ENCODE measurements around the gene MICA.
"Not testable (repeated sequence)": the region's sequence is repeated elsewhere in the genome, so short reads cannot be mapped to it uniquely, and the experiment has no call there.

The MICA gene

GRCh38 chr6:31414148-31414770 is 10.9 kb downstream of the MICA start:
- DNase-seq (ENCODE audit: low spot score), result not testable (repeated sequence)

- DNase-seq (ENCODE audit: low spot score), result no peak
These were observed 11.4 kb downstream of the MICA start for GRCh38 chr6:31414771-31415265.

GRCh38 chr6:31416394-31417014 is 13.1 kb downstream of the MICA start:
- DNase-seq (ENCODE audit: low spot score), result no peak

DNA sequence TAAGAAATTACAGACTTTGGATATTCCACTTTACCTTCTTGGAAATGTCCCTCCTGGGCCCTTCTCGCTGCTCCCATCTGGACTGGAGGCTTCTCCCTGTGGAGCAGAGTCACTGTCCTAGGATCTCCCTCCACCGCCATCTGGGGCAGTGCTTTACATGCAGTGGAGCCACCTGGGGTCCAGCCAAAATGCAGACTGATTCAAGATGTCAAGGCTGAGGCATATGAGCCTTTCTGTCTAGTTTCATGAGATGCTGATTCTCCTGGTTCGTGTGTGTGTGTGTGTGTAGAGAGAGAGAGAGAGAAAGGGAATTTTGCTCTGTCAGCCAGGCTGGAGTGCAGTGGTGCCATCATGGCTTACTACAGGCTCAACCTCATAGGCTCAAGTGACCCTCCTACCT is 14.9 kb downstream of the MICA start:
- no peak for DNase-seq (ENCODE audit: low spot score)

- DNase-seq (ENCODE audit: low spot score), result no peak
These were observed 16.4 kb downstream of the MICA start for GRCh38 chr6:31419842-31420241.

DNA sequence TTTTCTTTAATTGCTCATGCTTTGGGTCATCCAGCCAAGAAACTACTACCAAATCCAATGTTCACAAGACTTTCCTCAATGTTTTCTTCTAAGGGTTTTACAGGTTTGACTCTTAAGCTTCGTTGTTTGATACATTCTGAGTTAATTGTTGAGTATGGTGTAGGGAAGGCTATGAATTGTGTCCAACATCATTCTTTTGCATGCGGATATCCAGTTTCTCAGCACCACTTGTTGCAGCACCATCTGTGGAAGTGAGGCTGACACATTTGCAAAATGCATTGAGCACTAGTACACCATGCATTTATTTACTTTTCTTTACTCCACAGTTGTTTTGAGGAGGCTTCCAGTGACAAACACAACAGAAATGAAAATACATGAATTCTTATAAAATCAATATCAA is 17.2 kb downstream of the MICA start:
- no peak for DNase-seq (ENCODE audit: low spot score)

DNA sequence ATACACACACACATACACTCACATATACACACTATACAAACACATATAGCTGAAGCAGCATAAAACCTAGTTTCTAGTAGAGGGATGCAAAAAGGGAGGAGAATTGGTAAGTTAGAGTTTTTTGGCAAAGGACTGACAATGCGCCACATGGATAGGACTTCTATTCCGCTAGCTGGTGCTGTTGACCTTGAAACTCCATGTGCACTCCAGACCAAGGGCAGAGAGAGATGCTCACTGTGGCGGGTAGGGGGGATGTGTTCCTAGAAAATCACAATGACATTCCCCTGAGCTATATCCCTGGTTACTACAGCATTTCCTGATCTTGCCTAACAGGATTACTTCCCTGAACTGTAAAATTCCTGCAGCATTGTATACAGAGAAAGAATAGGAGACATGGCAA is 19.2 kb downstream of the MICA start:
- no peak for DNase-seq (ENCODE audit: low spot score)

DNA sequence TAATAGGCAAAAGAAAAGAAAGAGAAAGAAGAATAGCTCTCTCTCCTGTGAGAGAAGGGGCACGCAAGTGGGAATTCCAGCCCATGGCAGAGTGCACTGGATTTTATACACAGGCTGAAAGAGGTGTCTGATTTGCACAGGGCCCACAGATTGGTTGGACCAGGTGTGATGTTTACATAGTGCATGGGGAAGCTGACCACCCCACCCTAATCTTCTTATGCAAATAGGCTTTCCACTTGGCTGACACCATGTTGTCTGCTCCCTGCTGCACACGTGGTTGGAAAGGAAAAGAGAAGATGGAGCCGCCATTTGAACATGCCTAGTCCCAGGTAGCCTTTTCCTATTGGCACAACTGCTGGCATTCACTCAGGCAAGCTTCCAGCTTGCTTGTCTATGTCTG is 20.2 kb downstream of the MICA start:
- DNase-seq (ENCODE audit: low spot score), result no peak

DNA sequence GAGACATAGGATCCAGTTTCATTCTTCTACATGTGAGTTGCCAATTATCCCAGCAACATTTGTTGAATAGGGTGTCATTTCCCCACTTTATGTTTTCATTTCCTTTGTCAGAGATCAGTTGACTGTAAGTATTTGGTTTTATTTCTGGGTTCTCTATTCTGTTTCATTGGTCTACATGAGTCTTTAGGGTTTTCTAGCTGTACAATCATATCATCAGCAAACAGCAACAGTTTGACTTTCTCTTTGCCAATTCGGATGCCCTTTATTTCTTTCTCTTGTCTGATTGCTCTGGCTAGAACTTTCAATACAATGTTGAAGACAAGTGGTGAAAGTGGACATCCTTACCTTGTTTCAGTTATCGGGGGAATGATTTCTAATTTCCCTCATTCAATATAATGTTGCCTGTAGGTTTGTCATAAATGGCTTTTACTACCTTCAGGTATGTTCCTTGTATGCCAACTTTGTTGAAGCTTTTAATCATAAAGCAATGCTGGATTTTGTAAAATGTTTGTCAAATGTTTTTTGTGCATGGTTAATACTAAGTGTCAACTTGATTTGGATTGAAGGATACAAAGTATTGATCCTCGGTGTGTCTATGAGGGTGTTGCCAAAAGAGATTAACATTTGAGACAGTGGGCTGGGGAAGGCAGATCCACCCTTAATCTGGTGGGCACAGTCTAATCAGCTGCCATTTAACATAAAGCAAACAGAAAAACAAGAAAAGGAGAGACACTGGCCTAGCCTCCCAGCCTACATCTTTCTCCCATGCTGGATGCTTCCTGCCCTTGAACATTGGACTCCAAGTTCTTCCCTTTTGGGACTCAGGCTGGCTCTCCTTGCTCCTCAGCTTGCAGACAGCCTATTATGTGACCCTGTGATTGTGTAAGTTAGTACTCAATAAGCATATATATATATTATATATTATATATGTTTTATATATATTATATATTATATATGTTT is 23.3 kb downstream of the MICA start:
- DNase-seq (ENCODE audit: low spot score), result no peak

GRCh38 chr6:31430449-31430848 is 27.1 kb downstream of the MICA start:
- DNase-seq (ENCODE audit: low spot score), result no peak

DNA sequence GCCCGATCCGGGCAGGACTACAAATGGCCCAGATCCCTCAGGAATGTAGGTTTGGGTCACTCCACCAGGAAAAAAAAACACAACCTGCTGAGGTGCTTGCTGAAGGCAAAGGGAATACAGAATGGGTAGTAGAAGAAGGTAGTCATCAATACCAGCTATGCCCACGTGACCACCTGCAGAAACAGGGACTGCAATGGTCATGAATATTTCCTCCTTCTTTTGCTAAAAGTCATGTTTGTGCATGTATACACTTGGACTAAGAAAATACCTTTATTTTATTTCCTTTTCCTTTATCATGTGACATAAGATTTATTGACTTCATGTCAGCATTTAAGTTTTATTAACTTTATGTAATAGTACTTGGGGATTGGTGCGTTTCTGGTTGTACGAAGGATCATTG is 31.7 kb downstream of the MICA start:
- not testable (repeated sequence) for DNase-seq (ENCODE audit: low spot score)

GRCh38 chr6:31438222-31438621 is 34.8 kb downstream of the MICA start:
- DNase-seq (ENCODE audit: low spot score), result no peak

GRCh38 chr6:31438677-31439076 is 35.3 kb downstream of the MICA start:
- DNase-seq (ENCODE audit: low spot score), result no peak

DNA sequence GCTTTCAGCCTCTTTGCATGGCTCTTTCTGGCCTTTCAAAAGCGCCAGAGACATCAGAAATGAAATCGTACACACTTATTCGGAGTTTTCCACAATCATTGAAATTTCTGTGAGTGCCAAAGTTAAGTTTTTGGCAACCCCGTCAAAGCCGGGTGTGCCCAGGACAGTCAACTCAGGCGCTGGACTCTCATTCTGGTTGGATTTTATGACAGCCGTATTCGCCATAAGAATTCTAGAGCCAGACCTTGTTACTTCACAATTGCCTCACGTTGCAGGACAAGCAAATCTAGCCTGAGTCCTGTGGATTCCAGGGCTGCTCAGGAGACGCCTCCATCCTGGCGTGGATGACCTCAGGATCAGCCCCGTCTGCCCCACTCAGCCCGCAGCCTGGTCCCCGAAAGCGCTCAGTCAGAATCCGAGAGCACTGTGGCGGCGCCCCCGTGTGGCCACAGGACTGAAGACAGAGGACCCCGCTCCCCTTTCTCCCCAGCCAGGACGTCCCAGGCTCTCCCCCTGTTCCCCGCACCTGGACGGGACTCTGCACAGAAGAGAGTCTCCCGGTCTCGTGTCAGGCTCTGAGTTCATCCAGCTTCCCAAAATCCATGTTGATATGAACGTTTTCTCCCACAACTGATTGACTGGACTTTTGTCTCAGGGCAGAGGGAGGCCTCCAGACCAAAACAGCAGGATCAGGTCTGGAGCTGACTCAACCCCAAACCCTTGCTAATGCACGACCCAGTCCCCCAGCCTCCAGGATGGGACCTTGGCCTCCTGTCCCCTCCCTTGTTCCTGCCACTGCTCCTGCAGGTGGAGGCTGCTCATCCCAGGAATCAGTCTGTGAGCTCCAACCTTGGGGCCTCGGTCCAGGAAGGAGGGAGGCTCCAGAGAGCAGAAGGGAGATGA is 38.2 kb downstream of the MICA start:
- DNase-seq (ENCODE audit: low spot score), result peak; percentile 91

DNA sequence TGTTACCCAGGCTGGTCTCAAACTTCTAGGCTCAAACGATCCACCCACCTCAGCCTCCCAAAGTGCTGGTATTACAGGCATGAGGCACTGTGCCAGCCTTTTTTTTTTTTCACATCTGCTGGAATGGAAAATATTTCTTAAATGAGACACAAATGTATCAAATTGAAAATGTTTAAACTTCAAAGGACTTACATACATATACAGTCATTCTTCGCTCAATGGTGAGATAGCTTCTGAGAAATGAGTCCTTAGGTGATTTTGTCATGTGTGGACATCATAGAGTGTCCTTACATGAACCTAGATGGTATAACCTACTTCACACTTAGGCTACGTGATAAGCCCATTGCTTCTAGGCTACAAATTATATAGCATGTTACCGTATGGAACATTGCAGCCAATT is 43.1 kb downstream of the MICA start:
- DNase-seq (ENCODE audit: low spot score), result no peak

DNA sequence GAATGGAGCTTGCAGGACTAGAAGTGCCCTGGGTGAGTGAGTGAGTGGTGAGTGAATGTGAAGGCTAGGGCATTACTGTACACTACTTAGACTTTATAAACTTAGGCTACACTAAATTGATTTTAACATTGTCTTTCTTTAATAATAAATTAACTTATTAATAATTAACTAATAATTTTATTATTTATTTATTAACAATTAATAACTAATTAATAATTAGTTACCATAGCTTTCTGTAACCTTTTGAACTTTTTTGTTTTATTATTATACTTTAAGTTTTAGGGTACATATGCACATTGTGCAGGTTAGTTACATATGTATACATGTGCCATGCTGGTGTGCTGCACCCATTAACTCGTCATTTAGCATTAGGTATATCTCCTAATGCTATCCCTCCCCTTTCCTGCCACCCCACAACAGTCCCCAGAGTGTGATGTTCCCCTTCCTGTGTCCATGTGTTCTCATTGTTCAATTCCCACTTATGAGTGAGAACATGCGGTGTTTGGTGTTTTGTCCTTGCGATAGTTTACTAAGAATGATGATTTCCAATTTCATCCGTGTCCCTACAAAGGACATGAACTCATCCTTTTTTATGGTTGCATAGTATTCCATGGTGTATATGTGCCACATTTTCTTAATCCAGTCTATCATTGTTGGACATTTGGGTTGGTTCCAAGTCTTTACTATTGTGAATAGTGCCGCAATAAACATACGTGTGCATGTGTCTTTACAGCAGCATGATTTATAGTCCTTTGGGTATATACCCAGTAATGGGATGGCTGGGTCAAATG is 43.8 kb downstream of the MICA start:
- DNase-seq (ENCODE audit: low spot score), result not testable (repeated sequence)

- no peak for DNase-seq (ENCODE audit: low spot score)
These were observed 47.4 kb downstream of the MICA start for GRCh38 chr6:31450751-31451150.

DNA sequence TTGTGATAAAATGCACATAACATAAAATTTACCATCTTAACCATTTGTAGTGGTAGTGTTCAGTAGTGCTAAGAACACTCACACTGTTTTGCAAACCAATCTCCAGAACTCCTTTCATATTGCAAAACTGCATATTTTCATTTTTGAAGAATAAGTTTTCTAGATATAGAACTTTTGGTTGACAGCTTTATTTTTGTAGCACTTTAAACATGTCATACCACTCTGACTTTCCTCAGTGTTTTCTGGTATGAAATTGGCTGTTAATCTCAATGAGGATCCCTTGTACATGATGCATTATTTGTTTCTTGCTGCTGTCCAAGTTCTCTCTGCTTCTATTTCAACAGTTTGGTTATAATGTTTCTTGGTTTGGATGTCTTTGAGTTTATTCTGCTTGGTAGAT is 49.5 kb downstream of the MICA start:
- no peak for DNase-seq (ENCODE audit: low spot score)

- no peak for DNase-seq (ENCODE audit: low spot score)
These were observed 49.9 kb downstream of the MICA start for GRCh38 chr6:31453259-31453658.

- DNase-seq (ENCODE audit: low spot score), result not testable (repeated sequence)
These were observed 56.5 kb downstream of the MICA start for GRCh38 chr6:31459864-31460263.

All from AG08395 (cell line).